Neuronal stem cell (in vitro differentiated cells): ENCODE results near the gene RNF167.
A peak's percentile ranks its signal among the peaks of the same experiment; 100 is the strongest.

Source experiments
- DNase-seq: peaks from one replicate; pipeline ENCODE4 v3.0.0-alpha.2; 2013; ENCODE audit warnings: low spot score
- H2AFZ ChIP-seq: one replicate; pipeline ENCODE4 v1.6.1; 2013; ENCODE audit warnings: mild to moderate bottlenecking, low read length, inconsistent platforms
- H2AK5ac ChIP-seq: 2 replicates; pipeline ENCODE4 v1.6.1; 2013; ENCODE audit warnings: low read depth, mild to moderate bottlenecking, inconsistent platforms, low read length, moderate library complexity, mixed read lengths
- H2BK120ac ChIP-seq: 2 replicates; pipeline ENCODE4 v1.6.1; 2013; ENCODE audit warnings: low read depth, mild to moderate bottlenecking, inconsistent platforms, low read length, moderate library complexity, mixed read lengths
- H2BK12ac ChIP-seq: one replicate; pipeline ENCODE4 v1.6.1; 2013; ENCODE audit warnings: low read length, inconsistent platforms
- H2BK15ac ChIP-seq: 2 replicates; pipeline ENCODE4 v1.6.1; 2013; ENCODE audit warnings: mild to moderate bottlenecking, low read length, inconsistent platforms, mixed read lengths
- H2BK5ac ChIP-seq: one replicate; pipeline ENCODE4 v1.6.1; 2013; ENCODE audit warnings: inconsistent platforms, mild to moderate bottlenecking, low read length, moderate library complexity
- H3K14ac ChIP-seq: one replicate; pipeline ENCODE4 v1.6.1; 2013; ENCODE audit warnings: low read length, inconsistent platforms
- H3K18ac ChIP-seq: 2 replicates; pipeline ENCODE4 v1.6.1; 2013; ENCODE audit warnings: low read length, inconsistent platforms
- H3K23ac ChIP-seq: 2 replicates; pipeline ENCODE4 v1.6.1; 2013; ENCODE audit warnings: low read depth, mild to moderate bottlenecking, mixed read lengths, low read length, inconsistent platforms; ENCODE audit not compliant: poor library complexity
- H3K27ac ChIP-seq: replicated peaks from 3 replicates; pipeline ENCODE4 v1.5.1; 2013; ENCODE audit warnings: low read length, inconsistent platforms
- H3K27me3 ChIP-seq, 3 experiments: 2 replicates each; pipeline ENCODE4 v1.6.1; 2013; ENCODE audit warnings: low read length in 3 of 3, mild to moderate bottlenecking in 2 of 3, inconsistent platforms in 1 of 3, low read depth in 1 of 3, mixed read lengths in 1 of 3, moderate library complexity in 1 of 3; ENCODE audit not compliant: control insufficient read depth in 3 of 3, insufficient read depth in 3 of 3
- H3K36me3 ChIP-seq, 2 donors: replicated peaks in 1 of 2; 2 replicates each; pipeline ENCODE4 v1.6.1; 2013; ENCODE audit warnings: low read length in 2 of 2; ENCODE audit not compliant: control insufficient read depth in 2 of 2, insufficient read depth in 2 of 2
- H3K4ac ChIP-seq: 2 replicates; pipeline ENCODE4 v1.6.1; 2013; ENCODE audit warnings: inconsistent platforms, mild to moderate bottlenecking, low read length, moderate library complexity
- H3K4me1 ChIP-seq, 2 donors: 1 replicate in 1 of 2; 2 replicates in 1 of 2; pipeline ENCODE4 v1.6.1; 2013; ENCODE audit warnings: low read length in 2 of 2, low read depth in 1 of 2; ENCODE audit not compliant: control insufficient read depth in 2 of 2, insufficient read depth in 1 of 2
- H3K4me2 ChIP-seq: one replicate; pipeline ENCODE4 v1.6.1; 2013; ENCODE audit warnings: mild to moderate bottlenecking, low read length, inconsistent platforms; ENCODE audit not compliant: insufficient read depth, poor library complexity, severe bottlenecking
- H3K4me3 ChIP-seq, 2 donors: 2 replicates each; pipeline ENCODE4 v1.5.1; 2013; ENCODE audit warnings: low read length in 2 of 2, mild to moderate bottlenecking in 2 of 2, inconsistent platforms in 1 of 2, moderate library complexity in 1 of 2
- H3K79me1 ChIP-seq: one replicate; pipeline ENCODE4 v1.6.1; 2013; ENCODE audit warnings: low read depth, mild to moderate bottlenecking, inconsistent platforms, low read length, moderate library complexity
- H3K9ac ChIP-seq: one replicate; pipeline ENCODE4 v1.6.1; 2013; ENCODE audit warnings: mild to moderate bottlenecking, low read depth, low read length, inconsistent platforms; ENCODE audit not compliant: poor library complexity
- H3K9me3 ChIP-seq, 2 donors: replicated peaks in 1 of 2; 2 replicates each; pipeline versions ENCODE3 to v1.6.1; 2013; ENCODE audit warnings: low read length in 2 of 2, mild to moderate bottlenecking in 2 of 2, inconsistent platforms in 1 of 2, low read depth in 1 of 2, mixed read lengths in 1 of 2, moderate library complexity in 1 of 2; ENCODE audit not compliant: control insufficient read depth in 2 of 2, insufficient read depth in 1 of 2
- H4K8ac ChIP-seq: one replicate; pipeline ENCODE4 v1.6.1; 2013; ENCODE audit warnings: low read depth, mild to moderate bottlenecking, inconsistent platforms, low read length, moderate library complexity
- H4K91ac ChIP-seq: one replicate; pipeline ENCODE4 v1.6.1; 2013; ENCODE audit warnings: low read length, low read depth, mild to moderate bottlenecking, inconsistent platforms; ENCODE audit not compliant: poor library complexity
- WGBS, 2 donors: extraction: QIAGEN DNeasy Blood & Tissue Kit; methylation state at CpG; one replicate each; pipeline ENCODE4 v1.1.7; 2013; ENCODE audit warnings: missing lambda C conversion rate in 2 of 2, mixed read lengths in 1 of 2; ENCODE audit not compliant: insufficient read length in 2 of 2, insufficient replicate concordance in 1 of 2; ENCODE audit errors: extremely low coverage in 2 of 2; 5-methylcytosine and 5-hydroxymethylcytosine counted together

The RNF167 gene

DNA sequence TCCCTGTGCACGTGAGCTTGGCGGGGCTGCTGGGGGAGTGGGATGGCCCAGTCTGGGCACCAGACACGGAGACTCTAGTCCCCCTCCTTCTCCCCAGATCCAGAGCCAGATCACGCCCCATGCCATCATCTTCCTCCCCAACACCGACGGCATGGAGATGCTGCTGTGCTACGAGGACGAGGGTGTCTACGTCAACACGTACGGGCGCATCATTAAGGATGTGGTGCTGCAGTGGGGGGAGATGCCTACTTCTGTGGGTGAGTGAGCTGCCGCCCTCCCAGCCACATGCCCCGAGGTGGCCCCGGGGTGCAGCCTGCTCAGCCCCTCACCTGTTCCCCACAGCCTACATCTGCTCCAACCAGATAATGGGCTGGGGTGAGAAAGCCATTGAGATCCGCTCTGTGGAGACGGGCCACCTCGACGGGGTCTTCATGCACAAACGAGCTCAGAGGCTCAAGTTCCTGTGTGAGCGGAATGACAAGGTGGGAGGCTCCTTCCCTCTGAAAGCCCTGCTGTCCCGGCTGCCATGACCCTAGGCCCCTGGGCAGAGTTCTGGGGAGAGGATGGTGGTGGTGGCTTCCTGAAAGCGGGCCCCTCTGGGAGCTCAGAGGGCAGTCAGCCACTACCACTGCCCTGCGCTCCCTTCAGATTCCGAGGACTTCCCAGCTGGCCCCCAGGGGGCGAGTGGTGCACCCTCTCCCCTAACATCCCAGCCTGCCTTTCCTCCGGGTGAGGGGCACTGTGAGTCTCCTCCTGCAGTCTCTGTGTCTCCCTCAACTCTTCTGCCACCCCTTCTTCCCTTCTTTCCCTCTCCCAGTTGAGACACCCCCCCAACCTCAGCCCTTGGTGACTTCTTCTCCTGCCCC lies 43.5 kb upstream of the RNF167 start:
- DNase-seq, result no peak
- H2BK5ac ChIP-seq, result no peak overlapping the region
- H3K36me3 ChIP-seq, result peaks cover 37 to 77% of the 10 kb centered on the region in 2 donors
- H3K9ac ChIP-seq, result peak overlapping the region; percentile 60
- peak overlapping the region; percentile 82 for H4K8ac ChIP-seq
- H2BK15ac ChIP-seq, result no peak overlapping the region
- H3K4ac ChIP-seq, result no peak overlapping the region
- H2AK5ac ChIP-seq, result no peak overlapping the region
- H3K4me3 ChIP-seq, result no peak overlapping the region
- H3K14ac ChIP-seq, result no peak overlapping the region
- peak overlapping the region; percentile 55 for H3K23ac ChIP-seq
- H3K4me2 ChIP-seq, result no peak overlapping the region
- H4K91ac ChIP-seq, result no peak overlapping the region
- no peak overlapping the region for H2AFZ ChIP-seq
- no peaks in the 10 kb centered on the region for H3K9me3 ChIP-seq
- peak overlapping the region; percentile 22 for H2BK12ac ChIP-seq
- H3K27ac ChIP-seq, result no peak overlapping the region
- no peak overlapping the region for H3K18ac ChIP-seq
- WGBS, 2 donors, result no CpG with 5 or more reads among the region's 27 CpGs
- H3K79me1 ChIP-seq, result peaks cover 6% of the 10 kb centered on the region
- H2BK120ac ChIP-seq, result no peak overlapping the region
- peaks cover 0 to 3% (median 0%) of the 10 kb centered on the region in 3 experiments for H3K27me3 ChIP-seq
- H3K4me1 ChIP-seq, result no peaks in the 10 kb centered on the region

GRCh38 chr17:4897198-4897687 lies 42.8 kb upstream of the RNF167 start:
- Histone ChIP-seq H3K4me3 (no peak overlapping the region), H3K27me3 (peaks cover 0 to 3% (median 0%) of the 10 kb centered on the region in 3 experiments), H3K9ac (no peak overlapping the region), H2BK15ac (no peak overlapping the region), H3K4me2 (no peak overlapping the region), H2AK5ac (no peak overlapping the region), H3K27ac (no peak overlapping the region), H4K8ac (no peak overlapping the region), H3K36me3 (peaks cover 36 to 72% of the 10 kb centered on the region in 2 donors), H3K79me1 (peaks cover 6% of the 10 kb centered on the region), H3K23ac (no peak overlapping the region), H3K18ac (no peak overlapping the region), H3K9me3 (no peaks in the 10 kb centered on the region), H3K4ac (no peak overlapping the region), H2BK5ac (no peak overlapping the region), H3K14ac (no peak overlapping the region), H2AFZ (no peak overlapping the region), H4K91ac (no peak overlapping the region), H2BK12ac (no peak overlapping the region), H3K4me1 (no peaks in the 10 kb centered on the region), H2BK120ac (no peak overlapping the region)
- DNase-seq, result no peak
- whole genome bisulfite sequencing, 2 donors, result no CpG with 5 or more reads among the region's 10 CpGs

DNA sequence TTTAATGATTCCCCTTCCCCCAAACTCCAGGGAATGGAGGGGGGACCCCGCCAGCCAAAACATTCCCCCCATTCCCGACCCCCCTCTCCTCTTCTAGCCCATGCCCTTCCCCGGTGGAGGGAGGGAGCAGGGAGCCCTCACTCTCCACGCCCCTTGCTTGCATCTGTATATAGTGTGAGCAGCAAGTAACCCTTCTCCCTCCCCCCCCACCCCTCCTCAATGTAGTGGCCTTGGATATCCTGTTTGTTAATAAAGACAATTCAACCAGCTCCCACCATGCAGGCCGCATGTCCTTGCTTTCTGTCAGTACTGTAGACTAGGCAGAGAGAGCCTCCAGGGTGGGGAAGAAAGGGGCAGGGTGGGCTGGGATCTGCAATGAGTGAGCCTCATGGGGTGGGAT lies 42.3 kb upstream of the RNF167 start:
- Histone ChIP-seq H3K4me3 (no peak overlapping the region), H3K27ac (no peak overlapping the region), H3K4ac (no peak overlapping the region), H3K14ac (no peak overlapping the region), H3K4me2 (no peak overlapping the region), H2BK5ac (no peak overlapping the region), H4K8ac (peak overlapping the region; percentile 43), H2AK5ac (no peak overlapping the region), H2BK12ac (no peak overlapping the region), H3K4me1 (no peaks in the 10 kb centered on the region), H3K9ac (no peak overlapping the region), H2BK120ac (no peak overlapping the region), H3K9me3 (no peaks in the 10 kb centered on the region), H3K27me3 (peaks cover 0 to 3% (median 0%) of the 10 kb centered on the region in 3 experiments), H2BK15ac (no peak overlapping the region), H3K23ac (no peak overlapping the region), H3K79me1 (peaks cover 4% of the 10 kb centered on the region), H4K91ac (no peak overlapping the region), H2AFZ (no peak overlapping the region), H3K18ac (no peak overlapping the region), H3K36me3 (peaks cover 35 to 67% of the 10 kb centered on the region in 2 donors)
- WGBS, 2 donors, result no CpG with 5 or more reads among the region's 5 CpGs
- no peak for DNase-seq

DNA sequence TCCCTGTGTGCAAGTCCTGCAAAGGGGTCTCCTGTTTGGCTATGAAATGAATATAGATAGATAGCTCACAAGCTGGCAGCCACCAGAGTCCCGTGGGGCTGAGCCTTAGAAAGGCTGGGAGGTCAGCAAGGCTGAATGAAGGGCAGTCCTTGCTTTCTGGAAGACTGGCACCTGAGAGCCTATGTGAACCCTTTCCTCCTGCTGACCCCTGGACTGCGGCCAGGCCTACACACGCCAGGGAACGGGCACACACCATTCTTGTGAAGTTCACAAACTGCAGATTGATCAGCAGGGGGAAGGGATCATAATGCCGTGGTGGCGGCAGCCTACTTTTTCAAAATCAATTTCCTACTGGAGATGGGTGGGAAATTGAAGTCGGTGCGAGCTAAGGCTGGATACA lies 41.7 kb upstream of the RNF167 start:
- Histone ChIP-seq H3K27me3 (peaks cover 0 to 3% (median 0%) of the 10 kb centered on the region in 3 experiments), H3K27ac (no peak overlapping the region), H2AFZ (no peak overlapping the region), H2BK120ac (peak overlapping the region; percentile 47), H2BK15ac (no peak overlapping the region), H3K36me3 (peaks cover 30 to 62% of the 10 kb centered on the region in 2 donors), H4K91ac (no peak overlapping the region), H3K4me1 (peaks cover 0 to 1% of the 10 kb centered on the region in 2 donors), H3K9me3 (no peaks in the 10 kb centered on the region), H3K18ac (no peak overlapping the region), H3K4me2 (no peak overlapping the region), H3K4ac (no peak overlapping the region), H3K14ac (no peak overlapping the region), H3K4me3 (no peak overlapping the region), H2BK12ac (no peak overlapping the region), H2AK5ac (no peak overlapping the region), H3K79me1 (peaks cover 4% of the 10 kb centered on the region), H3K23ac (no peak overlapping the region), H2BK5ac (no peak overlapping the region), H4K8ac (no peak overlapping the region), H3K9ac (no peak overlapping the region)
- no CpG with 5 or more reads among the region's 8 CpGs for WGBS, 2 donors
- no peak for DNase-seq
